NCI-H524 treated with DMSO at 0.1 percent for 48 hours (cell line): Measurements from ENCODE around the gene GET4.
"Not testable (repeated sequence)": the region's sequence is repeated elsewhere in the genome, so short reads cannot be mapped to it uniquely, and the experiment has no call there.

Experiments
- DNase-seq: peaks from one replicate; lab custom pipeline; 2025; lab: John Stamatoyannopoulos, UW

Gene GET4

GRCh38 chr7:900331-901040, 24.1 kb downstream of the GET4 start:
- DNase-seq = no peak

GRCh38 chr7:901041-901387, 24.7 kb downstream of the GET4 start:
- DNase-seq = no peak

DNA sequence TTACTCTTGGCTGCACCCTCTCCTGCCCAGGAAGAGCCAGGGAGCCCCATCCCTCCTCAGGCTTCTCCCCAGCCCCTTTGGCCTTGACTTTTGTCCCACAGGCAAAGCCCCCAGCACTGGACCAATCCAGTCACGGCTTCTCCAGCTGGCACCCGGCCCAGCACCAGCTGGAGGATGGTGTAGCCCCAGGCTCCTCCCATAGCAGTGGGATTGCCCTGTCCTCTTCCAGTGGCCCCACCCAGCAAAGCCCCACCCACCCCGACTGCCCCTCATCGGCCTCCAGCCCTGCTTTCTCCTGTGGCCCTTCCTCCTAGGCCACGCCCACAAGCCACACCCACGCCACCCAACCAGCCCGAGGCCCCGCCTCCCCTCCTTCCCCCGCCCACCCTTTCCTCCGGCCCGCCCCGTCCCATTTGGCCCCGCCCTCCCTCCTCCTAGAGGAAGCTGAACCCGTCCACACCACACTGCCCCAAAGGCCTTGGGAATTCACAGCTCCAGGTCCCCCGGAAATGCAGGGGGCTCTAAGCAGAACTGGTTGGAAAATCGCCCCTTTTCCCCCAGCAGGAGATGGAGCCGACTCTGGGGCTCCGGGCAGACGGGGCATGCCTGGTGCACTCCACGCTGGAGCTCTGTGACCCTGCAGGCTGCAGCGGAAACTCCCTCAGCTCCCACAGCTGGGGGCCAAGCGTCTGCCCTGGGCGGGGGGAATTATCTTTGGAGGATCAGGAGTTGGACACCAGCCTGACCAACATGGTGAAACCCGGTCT, 25.2 kb downstream of the GET4 start:
- no peak for DNase-seq

- no peak for DNase-seq
These were observed 26.6 kb downstream of the GET4 start for GRCh38 chr7:902996-903395.

GRCh38 chr7:903921-904755, 27.8 kb downstream of the GET4 start:
- no peak for DNase-seq

- no peak for DNase-seq
These were observed 28.5 kb downstream of the GET4 start for GRCh38 chr7:904847-905246.

- no peak for DNase-seq
These were observed 30.4 kb downstream of the GET4 start for GRCh38 chr7:906776-907157.

DNA sequence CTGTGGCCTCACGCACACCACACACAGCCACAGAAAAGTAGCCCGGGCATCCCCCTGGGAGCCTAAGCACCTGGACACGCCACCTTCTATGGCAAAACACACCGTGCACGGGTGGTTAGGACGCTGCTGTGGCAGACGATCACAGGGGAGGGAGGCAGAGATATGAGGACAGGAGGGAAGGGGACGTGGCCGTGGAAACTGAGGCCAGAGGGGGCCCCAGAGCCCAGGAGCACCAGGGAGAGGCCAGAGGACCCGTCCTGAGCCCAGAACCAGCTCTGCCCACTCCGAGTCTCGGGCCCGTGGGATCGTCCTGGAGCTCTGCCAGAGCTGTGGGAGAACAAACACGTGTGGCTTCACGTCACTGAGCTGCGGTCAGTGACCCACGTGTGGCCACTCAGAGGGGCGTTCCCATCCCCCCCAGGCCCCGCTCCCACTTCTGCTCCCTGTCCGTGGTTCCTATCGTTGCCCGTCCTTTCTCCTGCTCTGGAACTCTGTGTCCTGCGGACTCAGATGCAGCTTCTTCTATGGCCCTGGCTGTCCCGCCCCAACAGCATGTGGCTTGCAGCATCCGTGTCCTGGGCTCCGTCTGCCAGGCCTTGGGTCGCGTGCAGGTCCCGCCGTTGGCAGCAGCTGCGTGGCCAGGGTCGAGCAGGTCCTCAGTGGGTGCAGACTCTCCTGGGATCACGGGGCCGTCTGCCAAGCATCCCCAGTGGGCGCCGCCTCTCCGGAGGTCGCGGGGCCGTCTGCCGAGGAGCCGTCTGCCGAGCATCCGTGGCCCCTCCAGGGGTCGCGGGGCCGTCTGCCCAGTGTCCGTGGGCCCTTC, 31.0 kb downstream of the GET4 start:
- DNase-seq = no peak

DNA sequence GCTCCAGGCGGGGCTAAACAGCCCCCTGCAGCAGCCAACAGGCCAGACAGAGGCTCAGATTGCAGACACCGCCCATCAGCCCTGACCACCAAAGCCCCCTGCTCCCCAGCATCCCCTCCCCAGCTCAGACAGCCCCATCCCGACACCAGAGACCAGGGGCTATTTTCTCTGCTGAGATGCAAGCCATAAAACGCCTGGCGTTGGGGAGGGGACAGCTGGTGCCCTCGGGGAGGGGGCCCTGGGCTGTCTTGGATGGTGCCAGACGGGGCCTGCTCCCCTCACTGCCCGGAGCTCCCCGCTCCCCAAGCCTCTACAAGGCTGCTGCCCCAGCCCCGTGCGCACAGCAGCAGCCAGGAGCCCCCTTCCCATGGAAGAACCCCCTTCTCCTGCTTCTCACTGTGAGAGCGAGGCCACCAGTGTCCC, 31.8 kb downstream of the GET4 start:
- no peak for DNase-seq

DNA sequence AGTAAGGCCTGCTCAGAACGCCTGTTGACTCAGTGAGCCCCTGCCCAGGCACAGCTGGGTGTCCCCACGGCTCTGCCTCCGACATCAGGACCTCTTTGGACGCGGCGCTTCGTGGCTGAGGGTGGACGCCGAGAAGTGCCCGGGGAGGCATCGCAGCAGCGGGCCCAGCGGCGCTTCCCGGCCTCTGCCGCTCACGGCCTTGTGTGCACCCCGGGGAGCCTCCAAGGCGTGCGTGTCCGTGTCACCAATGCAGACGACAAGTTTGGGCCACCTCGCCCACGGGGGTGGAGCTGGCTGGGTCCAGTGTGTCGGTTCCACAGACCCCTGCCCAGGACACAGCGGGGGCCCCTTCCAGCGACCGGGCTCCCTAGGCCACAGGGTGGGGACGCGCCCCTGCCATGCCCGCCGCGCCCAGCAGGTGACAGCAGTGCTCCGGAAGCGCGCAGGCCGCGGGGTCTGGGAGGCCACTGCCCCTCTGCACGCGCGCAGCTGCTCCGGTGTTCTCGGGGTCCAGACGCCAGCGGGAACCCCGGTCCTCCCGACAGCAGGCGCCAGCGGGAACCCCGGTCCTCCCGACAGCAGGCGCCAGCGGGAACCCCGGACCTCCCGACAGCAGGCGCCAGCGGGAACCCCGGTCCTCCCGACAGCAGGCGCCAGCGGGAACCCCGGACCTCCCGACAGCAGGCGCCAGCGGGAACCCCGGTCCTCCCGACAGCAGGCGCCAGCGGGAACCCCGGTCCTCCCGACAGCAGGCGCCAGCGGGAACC, 32.4 kb downstream of the GET4 start:
- DNase-seq = not testable (repeated sequence)

GRCh38 chr7:909358-910329, 33.3 kb downstream of the GET4 start:
- no peak for DNase-seq

- DNase-seq = no peak
These were observed 34.1 kb downstream of the GET4 start for GRCh38 chr7:910441-910861.

DNA sequence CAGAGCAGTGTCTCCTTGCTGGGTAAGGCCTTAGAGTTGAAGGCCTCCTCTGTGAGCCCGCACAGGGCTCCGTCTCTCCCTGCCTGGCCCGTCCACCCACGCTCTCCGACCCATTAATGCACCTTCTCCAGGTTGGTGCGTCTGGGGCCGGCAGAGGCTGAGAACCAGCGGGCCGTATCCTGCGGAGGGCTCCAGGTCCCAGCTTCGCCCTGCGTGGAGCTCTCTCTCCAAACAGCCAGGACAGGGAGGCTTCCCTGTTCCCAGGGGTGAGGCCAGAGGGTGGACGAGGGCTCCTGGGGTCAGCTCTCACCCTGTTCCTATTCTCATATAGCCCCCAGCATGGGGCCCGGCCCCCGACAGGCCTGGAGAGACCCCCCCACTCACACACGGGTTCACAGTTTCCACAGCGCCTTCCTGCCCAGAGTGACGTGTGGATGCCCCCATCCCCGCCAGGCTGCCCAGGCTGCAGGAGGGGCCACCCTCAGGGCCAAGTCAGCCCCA, 34.6 kb downstream of the GET4 start:
- DNase-seq = no peak

- DNase-seq = no peak
These were observed 35.6 kb downstream of the GET4 start for GRCh38 chr7:911791-912480.

DNA sequence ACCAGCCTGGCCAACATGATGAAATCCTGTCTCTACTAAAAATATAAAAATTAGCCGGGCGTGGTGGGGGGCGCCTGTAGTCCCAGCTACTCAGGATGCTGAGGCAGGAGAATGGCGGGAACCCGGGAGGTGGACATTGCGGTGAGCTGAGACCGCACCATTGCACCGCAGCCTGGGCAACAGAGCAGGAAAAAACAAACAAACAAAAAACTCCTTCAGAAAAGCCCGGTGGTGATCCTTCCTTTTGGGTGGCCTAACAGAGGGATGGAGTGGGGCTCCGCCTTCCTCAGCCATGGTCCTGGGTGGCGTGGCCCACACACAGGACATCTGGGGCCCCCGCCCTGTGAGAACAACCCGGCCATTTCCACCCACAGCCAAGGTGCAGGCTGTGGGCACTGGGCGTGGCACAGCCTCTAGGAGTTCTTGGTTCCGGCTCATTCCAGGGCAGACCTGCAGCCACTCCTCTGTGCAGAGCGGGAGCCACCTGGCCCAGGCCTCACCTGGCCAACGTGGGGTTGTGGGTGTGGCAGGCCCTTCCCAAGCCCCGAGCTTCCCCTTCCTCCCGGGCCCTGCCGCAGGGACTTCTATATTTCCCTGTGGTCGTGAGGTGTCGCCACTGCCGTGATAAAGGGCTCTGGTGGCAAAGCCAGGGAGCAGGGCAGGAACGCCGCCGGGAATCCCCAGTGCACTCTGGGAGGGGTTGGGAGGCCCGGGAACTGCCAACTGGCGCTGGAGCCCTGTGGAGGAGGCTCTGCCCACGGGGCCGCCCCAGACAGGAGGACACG, 37.6 kb downstream of the GET4 start:
- DNase-seq = no peak

- no peak for DNase-seq
These were observed 38.3 kb downstream of the GET4 start for GRCh38 chr7:914521-915194.

GRCh38 chr7:915291-916218, 39.2 kb downstream of the GET4 start:
- no peak for DNase-seq
